GM19099 (cell line): Measurements from ENCODE around the gene FMNL2.

Experiments
- POLR2A ChIP-seq: IDR thresholded peaks from 3 replicates; pipeline ENCODE4 v1.6.1; 2011; ENCODE audit warnings: low read depth; ENCODE audit not compliant: insufficient read length; ENCODE audit errors: extremely low read depth

FMNL2 gene

DNA sequence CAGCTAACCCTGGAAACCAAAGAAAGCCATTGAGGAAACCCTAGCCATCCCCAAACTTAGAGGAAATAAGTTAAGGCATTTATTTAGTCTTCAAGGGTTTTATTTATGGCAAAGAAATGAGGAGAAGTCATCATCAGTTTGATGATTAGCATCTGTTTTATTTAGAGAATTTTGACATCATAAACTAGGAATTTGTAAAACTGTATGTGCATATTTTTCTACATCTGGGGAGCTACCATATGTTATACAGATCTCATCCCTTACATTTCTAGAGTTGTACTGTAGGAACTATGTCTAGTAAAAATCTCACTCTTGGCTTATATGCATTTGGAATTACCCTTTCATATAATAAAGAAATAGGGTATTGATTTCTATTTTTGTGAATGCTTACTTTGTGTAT, 48.7 kb downstream of the FMNL2 start:
- no peak for TF ChIP-seq POLR2A

DNA sequence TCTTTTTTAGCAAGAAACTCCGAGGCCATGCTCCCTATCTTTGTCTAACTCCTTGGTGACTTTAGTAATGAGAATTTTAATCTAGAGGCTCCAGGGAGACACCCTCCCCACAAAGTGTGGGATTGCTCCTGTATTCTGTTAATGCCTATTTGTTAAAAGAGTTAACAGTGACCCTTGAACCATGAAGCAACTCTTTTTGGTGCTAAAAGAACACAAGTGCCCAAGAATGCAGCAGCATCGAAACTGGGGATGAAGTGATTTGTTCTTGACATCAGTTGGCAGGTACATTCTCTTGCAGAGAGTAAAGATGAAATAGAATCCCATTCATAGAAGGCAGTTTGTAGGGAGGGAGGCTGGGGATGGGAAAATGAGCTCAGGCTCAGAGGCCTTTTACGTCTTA, 50.0 kb downstream of the FMNL2 start:
- no peak for TF ChIP-seq POLR2A

DNA sequence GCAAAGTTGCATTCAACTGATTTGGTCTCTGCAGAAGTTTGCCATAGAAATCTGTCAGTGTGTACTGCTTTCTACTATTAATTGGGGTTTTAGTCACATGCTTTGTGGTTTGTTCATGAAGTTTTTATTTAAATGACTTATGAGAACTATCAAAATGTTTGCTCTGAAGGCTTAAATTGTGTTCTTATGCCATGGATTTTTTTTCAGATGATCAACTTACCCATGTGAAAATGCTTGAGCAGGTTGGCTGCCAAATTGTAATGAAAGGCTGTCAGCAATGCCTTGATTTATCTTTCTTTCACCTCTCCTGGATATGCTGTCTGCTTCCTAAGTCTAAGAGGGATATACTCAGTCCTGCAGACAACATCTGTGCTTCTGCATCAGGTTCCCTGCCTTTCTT, 50.7 kb downstream of the FMNL2 start:
- TF ChIP-seq POLR2A: no peak

- TF ChIP-seq POLR2A: no peak
These were observed 51.3 kb downstream of the FMNL2 start for GRCh38 chr2:152386266-152386665.

GRCh38 chr2:152387041-152387440, 52.1 kb downstream of the FMNL2 start:
- TF ChIP-seq POLR2A: no peak

DNA sequence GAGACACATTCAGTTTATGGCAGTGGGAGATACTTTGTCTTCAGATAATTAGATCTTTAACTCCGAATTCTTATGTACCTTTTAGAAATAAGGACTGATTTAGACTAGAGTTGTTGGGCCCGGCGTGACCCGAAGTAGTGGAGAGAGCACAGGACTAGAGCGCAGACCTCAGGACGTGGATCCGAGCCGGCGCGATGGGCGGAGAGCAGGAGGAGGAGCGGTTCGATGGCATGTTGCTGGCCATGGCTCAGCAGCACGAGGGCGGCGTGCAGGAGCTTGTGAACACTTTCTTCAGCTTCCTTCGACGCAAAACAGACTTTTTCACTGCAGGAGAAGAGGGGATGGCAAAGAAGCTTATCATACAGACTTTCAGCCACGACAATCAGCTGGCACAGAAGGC, 54.5 kb downstream of the FMNL2 start:
- TF ChIP-seq POLR2A: no peak

- no peak for TF ChIP-seq POLR2A
These were observed 55.9 kb downstream of the FMNL2 start for GRCh38 chr2:152390837-152391236.

GRCh38 chr2:152391318-152391717, 56.3 kb downstream of the FMNL2 start:
- no peak for TF ChIP-seq POLR2A

DNA sequence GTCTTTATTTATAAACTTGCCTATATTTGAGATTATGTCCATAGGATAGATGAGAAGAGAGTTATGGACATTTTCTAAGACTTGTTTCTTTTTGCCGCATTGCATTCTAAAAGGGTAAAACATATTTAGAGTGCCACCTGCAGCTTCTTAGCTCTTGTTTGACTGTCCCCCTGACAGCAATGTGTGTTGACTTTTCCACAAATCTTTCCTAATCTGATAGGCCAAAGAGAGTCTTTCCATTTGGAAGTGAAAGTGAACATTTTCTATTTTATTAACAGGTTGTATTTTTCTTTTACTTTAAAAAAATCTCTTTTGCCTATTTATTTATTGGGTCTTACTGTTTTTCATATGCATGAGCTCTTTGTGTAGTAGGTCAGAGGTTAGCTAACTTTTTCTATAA, 58.4 kb downstream of the FMNL2 start:
- no peak for TF ChIP-seq POLR2A

DNA sequence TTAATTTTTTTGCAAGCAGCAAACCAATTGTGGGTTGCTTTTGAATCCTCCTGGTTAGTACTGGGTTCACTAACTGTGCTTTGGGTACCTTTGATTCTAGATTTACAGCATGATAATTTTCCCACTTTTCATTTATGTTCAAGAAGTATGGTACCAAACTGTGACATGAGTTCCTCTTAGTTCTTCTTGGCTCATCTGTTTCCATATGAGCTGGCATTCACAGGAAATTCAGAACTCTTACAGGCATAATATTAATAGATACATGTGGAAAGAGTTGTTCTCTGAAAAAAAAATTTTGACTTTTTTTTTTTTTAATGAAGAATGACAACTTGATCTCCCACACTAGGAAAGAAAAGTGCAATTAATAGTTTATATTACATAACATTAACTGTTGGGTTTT, 59.4 kb downstream of the FMNL2 start:
- TF ChIP-seq POLR2A: no peak

DNA sequence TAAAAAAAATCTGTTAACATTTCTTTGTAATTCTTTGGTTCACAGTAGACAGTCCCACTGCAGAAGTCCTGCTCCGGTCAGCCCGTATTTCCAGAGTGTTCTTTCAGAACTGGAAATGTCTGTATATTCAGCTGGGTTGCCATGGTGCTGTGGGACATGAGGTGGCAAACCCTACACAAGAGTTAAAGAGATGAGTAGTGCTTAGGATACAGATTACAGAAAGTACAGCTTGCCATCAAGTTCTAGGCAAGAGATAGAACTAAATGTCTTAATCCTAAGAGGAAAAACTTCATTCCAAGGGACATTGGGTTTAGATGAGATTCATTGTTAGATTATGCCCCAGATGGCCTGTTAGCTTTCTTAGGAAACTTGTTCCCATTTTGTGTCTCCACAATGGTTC, 60.1 kb downstream of the FMNL2 start:
- no peak for TF ChIP-seq POLR2A

DNA sequence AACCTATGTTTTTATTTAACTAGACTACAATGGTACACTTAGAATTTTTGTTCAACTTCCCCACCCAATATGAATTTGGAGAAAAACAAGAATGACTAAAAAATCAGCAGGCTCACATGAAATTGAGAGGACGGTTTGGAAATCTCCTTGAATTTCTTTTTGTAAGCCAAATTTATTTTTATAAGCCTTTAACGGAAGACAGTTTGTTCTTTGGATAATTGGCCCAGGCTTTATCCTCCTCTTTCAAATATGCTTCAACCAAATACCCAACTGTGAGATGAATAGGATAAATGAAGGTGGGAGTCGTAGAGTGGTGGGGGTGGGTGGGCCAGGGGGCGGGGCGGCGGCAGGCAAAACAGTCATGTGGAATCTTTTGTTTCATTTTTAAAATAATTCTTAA, 60.6 kb downstream of the FMNL2 start:
- no peak for TF ChIP-seq POLR2A

- no peak for TF ChIP-seq POLR2A
These were observed 61.1 kb downstream of the FMNL2 start for GRCh38 chr2:152396051-152396511.

GRCh38 chr2:152396763-152397162, 61.8 kb downstream of the FMNL2 start:
- TF ChIP-seq POLR2A: no peak

- no peak for TF ChIP-seq POLR2A
These were observed 64.0 kb downstream of the FMNL2 start for GRCh38 chr2:152399003-152399402.

DNA sequence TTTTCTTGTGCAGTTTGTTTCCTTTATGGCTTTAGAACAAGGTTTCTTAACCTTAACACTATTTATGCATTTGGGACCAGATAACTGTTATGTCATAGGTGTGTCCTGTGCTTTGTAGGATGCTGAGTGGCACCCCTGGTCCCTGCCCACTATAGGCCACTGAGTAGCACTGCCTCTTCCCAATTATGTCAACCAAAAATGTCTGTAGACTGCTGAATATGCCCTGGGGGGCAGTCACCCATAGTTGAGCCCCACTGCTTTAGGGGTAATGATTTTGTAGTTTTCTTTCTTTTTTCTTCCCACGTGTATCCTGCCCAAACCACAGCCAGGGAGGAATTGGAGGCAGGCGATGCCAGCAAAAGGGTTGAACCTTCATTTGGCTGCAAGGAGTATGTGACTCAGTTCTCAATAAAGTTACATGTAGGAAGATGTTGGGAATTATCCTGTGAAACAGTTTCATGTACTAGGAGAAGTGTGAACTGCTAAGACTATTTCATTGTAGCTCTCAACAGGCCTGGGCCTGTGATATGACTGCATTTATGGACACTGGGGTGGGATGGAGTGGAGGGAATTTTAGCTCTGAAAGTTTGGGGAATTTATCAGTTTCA, 65.7 kb downstream of the FMNL2 start:
- TF ChIP-seq POLR2A: no peak
